Adrenal gland (tissue), 12 donors: ENCODE data around the gene AKNAD1. TPM values are rescaled to one million over a fixed set of nuclear protein-coding genes. Genes with fewer than 3 reads are reported as not detected.

Source experiments
- DNase-seq, 7 donors: peaks; one replicate each; pipeline ENCODE4 v3.0.0-alpha.2; 2019 to 2020
- H3K27ac ChIP-seq, 5 donors: fragments of 200-600 bp; sonication (generic) in 4 of 5; 1 replicate in 3 of 5; 2 replicates in 2 of 5; pipeline versions ENCODE4 v1.5.1 to v1.8.0; 2016 to 2020; ENCODE audit warnings: mild to moderate bottlenecking in 1 of 5
- H3K27me3 ChIP-seq: fragments of 200-600 bp; 2 replicates; pipeline ENCODE4 v1.8.0; 2021
- H3K36me3 ChIP-seq, 2 donors: fragments of 200-600 bp; replicated peaks in 1 of 2; 1 replicate in 1 of 2; 2 replicates in 1 of 2; pipeline versions ENCODE4 v1.5.1 to v1.8.0; 2018 to 2022
- H3K4me1 ChIP-seq, 2 donors: fragments of 200-600 bp; replicated peaks in 1 of 2; 1 replicate in 1 of 2; 2 replicates in 1 of 2; pipeline versions ENCODE4 v1.5.1 to v1.8.0; 2018 to 2021
- H3K4me3 ChIP-seq, 4 donors: fragments of 200-600 bp; sonication (generic) in 3 of 4; one replicate each; pipeline ENCODE4 v1.5.1; 2016 to 2018
- H3K9me3 ChIP-seq, 3 donors: fragments of 200-600 bp; sonication (generic) in 1 of 3; replicated peaks in 1 of 3; 1 replicate in 2 of 3; 2 replicates in 1 of 3; pipeline versions ENCODE4 v1.5.1 to v1.8.0; 2016 to 2021
- POLR2A ChIP-seq, 2 donors: fragments of 450-650 bp; IDR thresholded peaks; one replicate each; pipeline ENCODE4 v1.6.1; 2017; ENCODE audit warnings: antibody characterized with exemption in 2 of 2, mild to moderate bottlenecking in 2 of 2, moderate library complexity in 1 of 2
- WGBS, 4 donors: extraction: QIAGEN DNeasy Blood & Tissue Kit in 2 of 4; methylation state at CpG; one replicate each; pipeline versions ENCODE4 v1.1.5 to v1.1.7; 2013 to 2017; 5-methylcytosine and 5-hydroxymethylcytosine counted together
- intact Hi-C, 2 donors: fragments of 100-400 bp; cut with DNase I; formaldehyde crosslinking; loops; one replicate each; pipeline versions ENCODE4 v1.14.1 to v1.15.0; 2022 to 2023
- polyA plus RNA-seq, 3 donors: library from polyadenylated mRNA; stranded (reverse); fragments of 200-250 nt in 2 of 3; fragments of 350-450 nt in 1 of 3; fragmentation: Illumina TruSeq in 1 of 3; extraction: RNeasy Lipid Tissue Mini Kit (QIAGEN cat#74804) in 1 of 3; gene quantifications; one replicate each; pipeline ENCODE4 v1.2.3, GENCODE V29; 2013 to 2014
- total RNA-seq, 9 donors: library from RNA; depleted of rRNA in 4 of 9; stranded (reverse); fragments of >200 nt in 4 of 9; fragments of 120-200 nt in 1 of 9; fragmentation: NEBNext Ultra II Directional in 1 of 9; extraction: Animal tissue kit (Norgen Biotek cat#: 25700) in 1 of 9; gene quantifications; one replicate each; pipeline versions ENCODE4 v1.1.0 to v1.2.4, GENCODE V29; 2013 to 2023
- TF ChIP-seq, protein P1 (sequence below), 6 experiments: fragments of 450-650 bp in 4 of 6; fragments of 200-600 bp in 2 of 6; sonication (generic) in 1 of 6; IDR thresholded peaks; 1 replicate in 5 of 6; 2 replicates in 1 of 6; pipeline versions ENCODE4 v1.5.1 to v1.8.0; 2016 to 2021; ENCODE audit warnings: antibody characterized with exemption in 6 of 6, mild to moderate bottlenecking in 2 of 6, moderate library complexity in 1 of 6
- donor health status: healthy with polysubstance abuse.
- donor health status: Bipolar disorder and iron deficiency.
- donor health status: DM: yes; HTN: yes; CAD: no.
- donor health status: DM: no; HTN: no; CAD: no.
- donor health status: DM: no; HTN: no; CAD: no.
- donor health status: DM: yes; HTN: yes; CAD: no.

AKNAD1 gene
- total and polyA plus RNA-seq, 12 donors: 0.35 to 8.5 (median 1.4) TPM; not detected in 3

DNA sequence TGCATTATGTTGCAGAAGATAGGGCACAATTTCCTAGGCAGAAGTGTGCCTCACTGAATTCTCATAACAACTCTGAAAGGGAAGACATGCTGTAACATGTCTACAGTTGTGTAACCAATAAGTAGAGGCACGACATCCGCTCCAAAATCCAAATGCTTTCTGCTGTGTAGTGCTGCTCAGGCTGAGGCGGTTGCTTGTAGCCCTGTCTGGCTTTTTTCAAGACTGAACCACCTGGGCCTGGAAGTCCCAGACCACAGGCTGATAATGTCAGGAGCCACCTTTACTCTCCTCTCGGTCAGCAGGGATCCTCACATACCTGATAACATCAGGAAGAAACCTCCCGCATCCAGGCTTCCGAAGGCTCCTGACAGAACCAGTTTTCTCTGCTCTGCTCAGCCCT is 10.9 kb downstream of the AKNAD1 start:
- 87 to 95% (median 88%) methylated on average over 5 to 6 of the region's 6 CpGs for WGBS, 4 donors
- H3K27ac ChIP-seq: no peak overlapping the region
- no peak for DNase-seq
- no peaks in the 10 kb centered on the region for H3K27me3 ChIP-seq
- no peaks in the 10 kb centered on the region for H3K4me1 ChIP-seq
- no peak for TF ChIP-seq POLR2A (IDR thresholded peaks at IDR 0.05)
- TF ChIP-seq, protein P1, sequence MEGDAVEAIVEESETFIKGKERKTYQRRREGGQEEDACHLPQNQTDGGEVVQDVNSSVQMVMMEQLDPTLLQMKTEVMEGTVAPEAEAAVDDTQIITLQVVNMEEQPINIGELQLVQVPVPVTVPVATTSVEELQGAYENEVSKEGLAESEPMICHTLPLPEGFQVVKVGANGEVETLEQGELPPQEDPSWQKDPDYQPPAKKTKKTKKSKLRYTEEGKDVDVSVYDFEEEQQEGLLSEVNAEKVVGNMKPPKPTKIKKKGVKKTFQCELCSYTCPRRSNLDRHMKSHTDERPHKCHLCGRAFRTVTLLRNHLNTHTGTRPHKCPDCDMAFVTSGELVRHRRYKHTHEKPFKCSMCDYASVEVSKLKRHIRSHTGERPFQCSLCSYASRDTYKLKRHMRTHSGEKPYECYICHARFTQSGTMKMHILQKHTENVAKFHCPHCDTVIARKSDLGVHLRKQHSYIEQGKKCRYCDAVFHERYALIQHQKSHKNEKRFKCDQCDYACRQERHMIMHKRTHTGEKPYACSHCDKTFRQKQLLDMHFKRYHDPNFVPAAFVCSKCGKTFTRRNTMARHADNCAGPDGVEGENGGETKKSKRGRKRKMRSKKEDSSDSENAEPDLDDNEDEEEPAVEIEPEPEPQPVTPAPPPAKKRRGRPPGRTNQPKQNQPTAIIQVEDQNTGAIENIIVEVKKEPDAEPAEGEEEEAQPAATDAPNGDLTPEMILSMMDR (IDR thresholded peaks at IDR 0.05): no peak
- H3K36me3 ChIP-seq: no peaks in the 10 kb centered on the region
- H3K4me3 ChIP-seq: no peak overlapping the region
- intact Hi-C loops: no loop called here
- H3K9me3 ChIP-seq: no peaks in the 10 kb centered on the region

DNA sequence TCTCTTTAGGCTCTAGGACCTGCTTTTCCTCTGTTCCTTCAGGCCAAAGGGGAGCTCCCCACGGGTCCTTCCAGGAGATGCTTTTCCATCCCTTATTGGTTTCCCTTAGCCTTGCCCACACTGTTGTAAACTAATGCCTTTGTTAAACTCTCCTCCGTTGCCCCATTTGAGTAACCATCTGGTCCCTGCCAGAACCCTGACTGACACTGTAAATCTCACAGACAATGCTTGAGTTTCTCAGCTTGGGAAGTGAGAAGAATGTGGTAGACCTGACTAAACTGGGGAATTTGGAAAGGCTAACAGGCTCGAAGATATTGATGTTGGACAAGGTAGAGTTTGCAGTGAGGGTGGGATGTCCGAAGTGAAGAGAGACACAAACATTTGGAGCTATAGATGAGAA is 11.4 kb downstream of the AKNAD1 start:
- H3K4me3 ChIP-seq: no peak overlapping the region
- no peak for DNase-seq
- TF ChIP-seq, protein P1 (IDR thresholded peaks at IDR 0.05): no peak
- no peak for TF ChIP-seq POLR2A (IDR thresholded peaks at IDR 0.05)
- intact Hi-C loops: no loop called here
- 82 to 89% (median 86%) methylated on average over 4 of the region's 4 CpGs for WGBS, 4 donors
- no peaks in the 10 kb centered on the region for H3K4me1 ChIP-seq
- no peaks in the 10 kb centered on the region for H3K36me3 ChIP-seq
- no peak overlapping the region for H3K27ac ChIP-seq
- no peaks in the 10 kb centered on the region for H3K27me3 ChIP-seq
- no peaks in the 10 kb centered on the region for H3K9me3 ChIP-seq

DNA sequence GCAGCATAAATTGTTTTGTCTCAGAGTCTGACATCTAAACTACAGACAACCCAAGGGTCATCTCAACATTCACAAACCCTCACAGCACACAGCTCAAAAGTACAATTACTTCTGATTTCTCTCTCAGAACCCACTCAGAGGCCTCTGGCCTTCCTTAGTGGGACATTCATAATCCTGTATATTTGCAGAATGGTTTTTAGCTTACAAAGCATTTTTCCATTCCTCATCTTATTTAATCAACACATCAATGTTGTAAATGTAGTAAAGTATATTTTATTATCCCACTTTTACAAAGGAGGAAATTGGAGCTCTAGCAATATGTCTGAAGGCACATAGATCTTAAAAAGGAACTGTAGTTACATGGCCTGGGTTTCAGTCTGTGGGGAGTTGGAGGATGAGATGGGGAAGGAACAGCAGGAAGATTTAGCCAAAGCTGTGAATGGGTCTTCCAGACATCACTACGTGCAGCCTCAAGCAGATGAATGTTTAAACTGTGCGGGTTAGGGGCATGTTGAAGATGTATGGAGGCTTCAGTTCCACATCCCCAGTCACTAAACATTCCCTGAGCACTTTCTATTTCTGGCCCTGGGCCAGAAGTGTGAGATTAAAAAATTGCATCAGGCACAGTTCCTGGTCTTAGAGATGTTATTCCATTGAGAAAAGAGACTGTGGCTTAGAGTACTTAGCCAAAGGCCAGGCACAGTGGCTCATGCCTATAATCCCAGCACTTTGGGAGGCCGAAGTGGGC is 13.3 kb downstream of the AKNAD1 start:
- Histone ChIP-seq H3K4me1 (no peaks in the 10 kb centered on the region), H3K27ac (no peak overlapping the region), H3K4me3 (no peak overlapping the region), H3K27me3 (no peaks in the 10 kb centered on the region), H3K36me3 (no peaks in the 10 kb centered on the region), H3K9me3 (no peaks in the 10 kb centered on the region)
- 80 to 88% (median 85%) methylated on average over 3 of the region's 3 CpGs for WGBS, 4 donors
- DNase-seq: no peak
- intact Hi-C loops: no loop called here
- no peak for TF ChIP-seq POLR2A (IDR thresholded peaks at IDR 0.05)
- TF ChIP-seq, protein P1 (IDR thresholded peaks at IDR 0.05): no peak

DNA sequence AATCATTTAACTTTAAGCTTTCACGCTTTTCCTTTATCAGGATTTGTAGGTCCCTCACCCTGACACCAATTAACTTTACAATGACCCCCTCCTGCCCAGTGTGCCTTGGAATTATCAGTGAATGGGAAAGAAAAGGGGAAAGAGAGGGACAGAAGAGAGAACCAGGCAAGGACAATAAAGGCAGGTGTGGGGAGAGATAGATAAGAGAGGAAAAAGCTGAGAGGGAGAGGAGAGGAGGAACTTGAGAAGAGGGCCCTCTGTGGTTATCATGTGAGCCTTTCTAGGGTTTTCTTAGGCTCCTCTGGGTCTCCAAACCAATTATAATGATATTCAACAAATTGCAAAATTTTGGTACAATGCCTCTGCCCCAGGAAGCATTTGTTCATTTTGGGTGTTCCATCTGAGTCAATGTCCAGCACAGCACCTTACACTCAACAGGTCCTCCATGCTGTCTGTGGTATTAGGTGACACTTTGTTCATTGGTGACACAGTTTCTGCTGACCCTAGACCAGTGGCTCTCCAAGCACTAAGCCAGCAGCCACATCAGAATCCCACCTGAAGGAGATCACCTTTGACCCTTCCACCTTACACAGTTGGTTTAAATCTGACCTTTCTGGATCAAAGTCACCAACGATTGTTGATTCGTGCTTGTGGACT is 14.2 kb downstream of the AKNAD1 start:
- 61 to 82% (median 66%) methylated on average over 3 of the region's 3 CpGs for WGBS, 4 donors
- H3K9me3 ChIP-seq: no peaks in the 10 kb centered on the region
- no peaks in the 10 kb centered on the region for H3K27me3 ChIP-seq
- no peaks in the 10 kb centered on the region for H3K36me3 ChIP-seq
- DNase-seq: no peak
- no peak overlapping the region for H3K27ac ChIP-seq
- no peak for TF ChIP-seq POLR2A (IDR thresholded peaks at IDR 0.05)
- TF ChIP-seq, protein P1 (IDR thresholded peaks at IDR 0.05): no peak
- intact Hi-C loops: no loop called here
- no peak overlapping the region for H3K4me3 ChIP-seq
- no peaks in the 10 kb centered on the region for H3K4me1 ChIP-seq
